ENCODE measurements around the gene SH3GL1.

The SH3GL1 gene

DNA sequence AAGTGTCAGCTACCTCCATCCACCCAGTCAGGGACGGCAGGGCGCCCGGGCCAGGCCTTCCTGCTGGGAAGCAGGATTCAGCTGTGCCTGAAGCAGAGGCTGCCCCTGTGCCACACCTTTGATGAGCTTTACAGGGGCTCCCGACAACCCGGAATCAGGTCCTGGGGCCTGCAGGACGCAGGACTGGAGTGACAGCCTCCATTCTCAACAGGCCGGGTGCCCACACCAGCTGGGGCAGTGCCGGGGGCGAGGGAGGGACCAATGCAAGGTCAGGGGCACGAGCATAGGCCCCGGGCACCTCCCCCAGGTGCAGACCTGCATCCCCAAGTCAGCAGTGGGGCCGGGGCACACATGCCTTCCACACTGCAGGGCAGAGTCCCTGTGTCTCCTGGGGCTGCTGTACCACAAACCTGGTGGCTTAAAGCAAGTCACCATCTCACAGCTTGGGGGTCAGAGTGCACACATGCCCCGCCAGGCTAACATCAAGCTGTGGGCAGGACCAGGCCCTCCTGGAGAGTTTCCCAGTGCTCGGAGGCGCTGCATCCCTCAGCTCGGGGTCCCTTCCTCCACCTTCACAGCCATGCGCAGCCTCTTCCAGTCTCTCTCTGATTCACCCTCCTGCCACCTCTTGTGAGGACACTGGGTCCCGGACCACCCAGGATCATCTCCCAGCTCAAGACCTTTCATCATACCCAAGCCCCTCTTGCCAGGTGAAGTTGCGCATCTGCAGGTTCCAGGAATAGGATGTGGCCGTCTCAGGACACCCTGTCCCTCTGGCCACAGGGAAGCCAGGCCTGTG, 43.8 kb upstream of the SH3GL1 start:
- H3K27ac ChIP-seq (ENCODE audit: insufficient read depth, low read depth, low read length, poor library complexity, severe bottlenecking): no peak overlapping the region
- peaks cover 27% of the 10 kb centered on the region for H3K36me3 ChIP-seq (ENCODE audit: control insufficient read depth, insufficient read depth, low read length)
- H3K9me3 ChIP-seq (ENCODE audit: control insufficient read depth, low read length): no peaks in the 10 kb centered on the region
- H3K27me3 ChIP-seq (ENCODE audit: control insufficient read depth, insufficient read depth, low read length, poor library complexity, severe bottlenecking): no peaks in the 10 kb centered on the region
- H3K4me1 ChIP-seq (ENCODE audit: control insufficient read depth, insufficient read depth, low read length): no peaks in the 10 kb centered on the region
- H3K4me3 ChIP-seq (ENCODE audit: insufficient read depth, low read depth, low read length): no peak overlapping the region
- WGBS, 2 experiments: 91% methylated on average over 20 of the region's 20 CpGs

DNA sequence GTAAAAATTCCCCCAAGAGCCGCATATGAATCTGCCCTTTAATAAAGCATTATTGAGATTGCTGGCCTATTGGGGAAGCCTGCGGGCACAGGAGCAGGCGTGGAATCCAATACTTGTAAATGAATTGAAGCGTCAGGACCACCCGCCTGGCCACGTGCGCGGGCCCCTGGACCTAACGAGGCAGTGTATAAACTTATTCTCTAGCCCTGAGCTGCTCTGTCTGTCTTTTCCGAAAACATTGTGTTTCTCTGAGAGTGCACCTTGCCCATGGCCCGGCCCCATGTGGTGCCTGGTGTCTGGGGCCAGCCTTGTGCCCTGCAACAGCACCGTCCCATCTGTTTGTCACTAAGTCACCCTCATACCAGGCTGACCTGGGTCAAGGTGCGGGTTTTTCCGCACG, 42.8 kb upstream of the SH3GL1 start:
- Histone ChIP-seq H3K27me3 (ENCODE audit: control insufficient read depth, insufficient read depth, low read length, poor library complexity, severe bottlenecking) (no peaks in the 10 kb centered on the region), H3K27ac (ENCODE audit: insufficient read depth, low read depth, low read length, poor library complexity, severe bottlenecking) (no peak overlapping the region), H3K36me3 (ENCODE audit: control insufficient read depth, insufficient read depth, low read length) (peaks cover 29% of the 10 kb centered on the region), H3K9me3 (ENCODE audit: control insufficient read depth, low read length) (no peaks in the 10 kb centered on the region), H3K4me3 (ENCODE audit: insufficient read depth, low read depth, low read length) (no peak overlapping the region), H3K4me1 (ENCODE audit: control insufficient read depth, insufficient read depth, low read length) (no peaks in the 10 kb centered on the region)
- WGBS, 2 experiments: 95 to 96% methylated on average over 15 of the region's 15 CpGs

DNA sequence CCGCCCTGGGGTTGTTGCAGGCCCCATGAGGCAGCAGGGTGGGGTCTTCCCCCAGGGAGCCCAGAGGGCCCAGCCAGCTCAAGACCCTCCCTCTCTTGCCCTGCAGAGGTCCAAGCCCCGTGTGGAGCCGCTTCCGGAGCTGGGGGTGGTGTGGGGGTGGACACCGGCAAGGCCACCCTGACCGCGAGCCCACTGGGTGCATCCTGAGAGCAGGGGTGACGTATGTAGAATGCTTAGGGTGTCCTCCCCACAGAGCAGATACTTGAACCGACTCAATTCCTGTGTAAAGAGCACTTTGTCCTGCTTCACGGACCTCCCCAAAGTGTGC, 42.4 kb upstream of the SH3GL1 start:
- no peak overlapping the region for H3K4me3 ChIP-seq (ENCODE audit: insufficient read depth, low read depth, low read length)
- H3K36me3 ChIP-seq (ENCODE audit: control insufficient read depth, insufficient read depth, low read length): peaks cover 27% of the 10 kb centered on the region
- WGBS, 2 experiments: 93 to 96% methylated on average over 10 of the region's 10 CpGs
- H3K9me3 ChIP-seq (ENCODE audit: control insufficient read depth, low read length): no peaks in the 10 kb centered on the region
- no peak overlapping the region for H3K27ac ChIP-seq (ENCODE audit: insufficient read depth, low read depth, low read length, poor library complexity, severe bottlenecking)
- H3K4me1 ChIP-seq (ENCODE audit: control insufficient read depth, insufficient read depth, low read length): no peaks in the 10 kb centered on the region
- H3K27me3 ChIP-seq (ENCODE audit: control insufficient read depth, insufficient read depth, low read length, poor library complexity, severe bottlenecking): no peaks in the 10 kb centered on the region

DNA sequence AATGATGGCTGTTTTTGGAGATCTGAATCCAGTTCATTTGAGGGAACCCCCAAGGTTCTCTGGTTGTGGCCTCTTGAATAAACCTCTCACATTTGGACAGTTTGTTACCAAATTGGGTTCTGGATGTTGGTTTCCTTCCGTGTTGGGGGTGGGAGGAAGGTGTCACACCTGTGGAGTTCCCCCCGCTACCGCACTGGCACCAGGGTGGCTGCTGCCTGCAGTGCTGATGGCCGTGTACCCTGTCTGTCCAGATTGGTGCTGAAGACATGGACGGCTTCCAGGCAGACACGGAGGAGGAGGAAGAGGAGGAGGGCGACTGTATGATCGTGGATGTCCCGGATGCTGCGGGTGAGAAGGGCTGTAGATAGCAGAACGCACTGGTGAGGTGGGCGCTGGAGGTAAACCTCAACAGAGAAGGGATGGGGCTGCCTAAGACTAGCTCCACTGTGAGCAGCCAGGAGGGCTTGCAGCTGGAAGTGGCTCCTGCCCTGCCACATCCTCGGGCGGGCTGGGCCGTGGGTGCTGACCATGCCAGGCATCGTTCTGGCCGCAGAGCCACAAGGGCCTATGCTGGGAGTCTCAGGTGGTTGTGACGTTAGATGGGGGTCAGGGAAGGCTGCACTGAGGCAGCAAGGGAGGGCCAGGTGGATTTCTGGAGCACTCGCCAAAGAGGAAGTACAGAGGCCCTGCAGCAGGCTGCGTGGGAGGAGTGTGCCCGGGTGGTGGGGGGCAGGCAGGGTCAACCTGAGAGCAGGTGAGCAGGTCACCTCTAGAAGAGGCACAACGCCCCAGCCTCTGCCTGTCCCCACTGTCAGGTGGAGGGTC, 41.9 kb upstream of the SH3GL1 start:
- WGBS, 2 experiments: 93 to 94% methylated on average over 22 of the region's 22 CpGs
- Histone ChIP-seq H3K4me3 (ENCODE audit: insufficient read depth, low read depth, low read length) (no peak overlapping the region), H3K4me1 (ENCODE audit: control insufficient read depth, insufficient read depth, low read length) (no peaks in the 10 kb centered on the region), H3K9me3 (ENCODE audit: control insufficient read depth, low read length) (no peaks in the 10 kb centered on the region), H3K27ac (ENCODE audit: insufficient read depth, low read depth, low read length, poor library complexity, severe bottlenecking) (no peak overlapping the region), H3K36me3 (ENCODE audit: control insufficient read depth, insufficient read depth, low read length) (peaks cover 23% of the 10 kb centered on the region), H3K27me3 (ENCODE audit: control insufficient read depth, insufficient read depth, low read length, poor library complexity, severe bottlenecking) (no peaks in the 10 kb centered on the region)

- H3K4me1 ChIP-seq (ENCODE audit: control insufficient read depth, insufficient read depth, low read length): no peaks in the 10 kb centered on the region
- 96% methylated on average over 12 of the region's 12 CpGs for WGBS, 2 experiments
- H3K27me3 ChIP-seq (ENCODE audit: control insufficient read depth, insufficient read depth, low read length, poor library complexity, severe bottlenecking): no peaks in the 10 kb centered on the region
- no peaks in the 10 kb centered on the region for H3K9me3 ChIP-seq (ENCODE audit: control insufficient read depth, low read length)
- no peak overlapping the region for H3K27ac ChIP-seq (ENCODE audit: insufficient read depth, low read depth, low read length, poor library complexity, severe bottlenecking)
- peaks cover 43% of the 10 kb centered on the region for H3K36me3 ChIP-seq (ENCODE audit: control insufficient read depth, insufficient read depth, low read length)
- H3K4me3 ChIP-seq (ENCODE audit: insufficient read depth, low read depth, low read length): no peak overlapping the region
Measured at GRCh38 chr19:4439243-4439642, 38.9 kb upstream of the SH3GL1 start.

DNA sequence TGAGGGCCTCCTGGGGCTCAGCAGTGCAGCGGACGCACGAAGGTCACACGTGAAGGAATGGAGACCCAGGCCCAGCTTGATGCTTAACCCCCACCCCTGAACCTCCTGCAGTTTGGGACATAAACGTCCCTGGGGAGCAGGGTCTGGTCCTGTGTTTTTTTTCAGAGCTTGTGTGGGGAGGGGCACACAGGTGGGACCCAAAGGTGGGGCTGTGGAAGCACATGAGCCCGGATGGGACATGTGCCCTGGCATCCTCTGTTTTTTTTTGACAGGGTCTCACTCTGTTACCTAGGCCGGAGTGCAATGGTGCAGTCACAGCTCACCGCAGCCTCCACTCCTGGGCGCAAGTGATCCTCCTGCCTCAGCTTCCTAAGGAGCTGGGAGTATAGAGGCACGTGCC, 36.8 kb upstream of the SH3GL1 start:
- Histone ChIP-seq H3K4me1 (ENCODE audit: control insufficient read depth, insufficient read depth, low read length) (no peaks in the 10 kb centered on the region), H3K36me3 (ENCODE audit: control insufficient read depth, insufficient read depth, low read length) (peaks cover 58% of the 10 kb centered on the region), H3K27ac (ENCODE audit: insufficient read depth, low read depth, low read length, poor library complexity, severe bottlenecking) (no peak overlapping the region), H3K27me3 (ENCODE audit: control insufficient read depth, insufficient read depth, low read length, poor library complexity, severe bottlenecking) (no peaks in the 10 kb centered on the region), H3K4me3 (ENCODE audit: insufficient read depth, low read depth, low read length) (no peak overlapping the region), H3K9me3 (ENCODE audit: control insufficient read depth, low read length) (no peaks in the 10 kb centered on the region)
- WGBS, 2 experiments: 95 to 97% methylated on average over 10 of the region's 10 CpGs

DNA sequence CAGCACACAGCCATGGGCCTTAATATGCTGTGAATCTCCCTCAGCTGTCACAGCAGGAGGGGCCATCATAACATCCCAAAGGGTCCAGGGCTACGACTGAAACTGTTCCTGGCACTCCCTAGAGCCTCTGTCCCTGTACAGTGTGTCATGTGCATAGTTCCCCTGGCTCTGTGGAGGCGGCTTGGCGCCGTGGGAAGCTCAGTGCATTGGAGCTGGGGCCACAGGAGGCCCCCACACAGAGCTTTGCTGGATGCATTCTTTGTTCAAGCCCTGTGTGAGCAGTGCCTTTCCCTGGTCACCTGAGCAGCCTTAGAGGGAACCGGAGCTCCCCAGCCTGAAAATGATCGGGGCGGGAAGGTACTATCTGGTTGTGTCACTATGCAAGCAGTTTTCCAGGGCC, 35.9 kb upstream of the SH3GL1 start:
- 95 to 96% methylated on average over 7 of the region's 7 CpGs for WGBS, 2 experiments
- Histone ChIP-seq H3K27me3 (ENCODE audit: control insufficient read depth, insufficient read depth, low read length, poor library complexity, severe bottlenecking) (no peaks in the 10 kb centered on the region), H3K4me3 (ENCODE audit: insufficient read depth, low read depth, low read length) (no peak overlapping the region), H3K36me3 (ENCODE audit: control insufficient read depth, insufficient read depth, low read length) (peaks cover 67% of the 10 kb centered on the region), H3K27ac (ENCODE audit: insufficient read depth, low read depth, low read length, poor library complexity, severe bottlenecking) (no peak overlapping the region), H3K9me3 (ENCODE audit: control insufficient read depth, low read length) (no peaks in the 10 kb centered on the region), H3K4me1 (ENCODE audit: control insufficient read depth, insufficient read depth, low read length) (no peaks in the 10 kb centered on the region)

GRCh38 chr19:4434391-4434790, 34.0 kb upstream of the SH3GL1 start:
- Histone ChIP-seq H3K36me3 (ENCODE audit: control insufficient read depth, insufficient read depth, low read length) (peaks cover 83% of the 10 kb centered on the region), H3K4me3 (ENCODE audit: insufficient read depth, low read depth, low read length) (no peak overlapping the region), H3K27me3 (ENCODE audit: control insufficient read depth, insufficient read depth, low read length, poor library complexity, severe bottlenecking) (no peaks in the 10 kb centered on the region), H3K9me3 (ENCODE audit: control insufficient read depth, low read length) (no peaks in the 10 kb centered on the region), H3K4me1 (ENCODE audit: control insufficient read depth, insufficient read depth, low read length) (no peaks in the 10 kb centered on the region), H3K27ac (ENCODE audit: insufficient read depth, low read depth, low read length, poor library complexity, severe bottlenecking) (no peak overlapping the region)
- 95 to 97% methylated on average over 9 of the region's 9 CpGs for WGBS, 2 experiments

DNA sequence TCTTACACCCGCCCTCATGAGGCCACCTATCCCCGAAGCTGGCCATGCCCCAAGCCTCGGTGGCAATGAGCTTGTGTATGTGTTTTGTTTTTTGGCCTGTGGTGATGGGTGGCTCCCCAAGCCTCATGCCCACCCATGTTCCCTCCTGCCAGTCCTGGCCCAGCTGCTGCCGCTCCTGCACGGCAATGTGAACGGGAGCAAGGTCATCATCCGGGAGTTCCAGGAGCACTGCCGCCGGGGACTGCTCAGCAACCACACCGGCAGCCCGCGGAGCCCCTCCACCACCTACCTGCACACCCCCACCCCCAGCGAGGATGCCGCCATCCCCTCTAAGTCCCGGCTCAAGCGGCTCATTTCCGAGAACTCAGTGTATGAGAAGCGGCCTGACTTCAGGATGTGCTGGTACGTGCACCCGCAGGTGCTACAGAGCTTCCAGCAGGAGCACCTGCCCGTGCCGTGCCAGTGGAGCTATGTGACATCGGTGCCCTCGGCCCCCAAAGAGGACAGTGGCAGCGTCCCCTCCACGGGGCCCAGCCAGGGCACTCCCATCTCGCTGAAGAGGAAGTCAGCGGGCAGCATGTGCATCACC, 32.7 kb upstream of the SH3GL1 start:
- Histone ChIP-seq H3K27ac (ENCODE audit: insufficient read depth, low read depth, low read length, poor library complexity, severe bottlenecking) (no peak overlapping the region), H3K4me3 (ENCODE audit: insufficient read depth, low read depth, low read length) (no peak overlapping the region), H3K27me3 (ENCODE audit: control insufficient read depth, insufficient read depth, low read length, poor library complexity, severe bottlenecking) (no peaks in the 10 kb centered on the region), H3K36me3 (ENCODE audit: control insufficient read depth, insufficient read depth, low read length) (peaks cover 86% of the 10 kb centered on the region), H3K4me1 (ENCODE audit: control insufficient read depth, insufficient read depth, low read length) (no peaks in the 10 kb centered on the region), H3K9me3 (ENCODE audit: control insufficient read depth, low read length) (no peaks in the 10 kb centered on the region)
- WGBS, 2 experiments: 94% methylated on average over 28 of the region's 28 CpGs

Data from ectodermal cell (in vitro differentiated cells).